K562 (cell line): ENCODE results near the gene CSNK2A1. TPM values are rescaled to one million over a fixed set of nuclear protein-coding genes. Genes with fewer than 3 reads are reported as not detected.

ENCODE experiments used
- ADNP ChIP-seq: fragments of 200-800 bp; sonication (Bioruptor generic); IDR thresholded peaks from 2 replicates; pipeline ENCODE4 v1.6.1; 2016; ENCODE audit warnings: missing genetic modification characterization, missing compliant biosample characterization
- ASH1L ChIP-seq: fragments of 450-650 bp; IDR thresholded peaks from 2 replicates; pipeline ENCODE4 v1.6.1; 2018; ENCODE audit warnings: borderline replicate concordance, mild to moderate bottlenecking, low read depth; ENCODE audit not compliant: partially characterized antibody
- BRD9 ChIP-seq: fragments of 450-650 bp; IDR thresholded peaks from 2 replicates; pipeline ENCODE4 v1.6.1; 2018; ENCODE audit warnings: low read depth; ENCODE audit not compliant: partially characterized antibody
- C11orf30 ChIP-seq: fragments of 450-650 bp; IDR thresholded peaks from 2 replicates; pipeline ENCODE4 v1.6.1; 2016; ENCODE audit warnings: low read depth, mild to moderate bottlenecking
- CHD7 ChIP-seq: fragments of 200-600 bp; sonication (generic); IDR thresholded peaks from one replicate; pipeline ENCODE4 v1.6.1; 2012; ENCODE audit warnings: mild to moderate bottlenecking, low read depth, low read length, inconsistent platforms
- LEF1 ChIP-seq: fragments of 450-650 bp; IDR thresholded peaks from 2 replicates; pipeline ENCODE4 v1.6.1; 2016; ENCODE audit warnings: mild to moderate bottlenecking
- MAFF ChIP-seq: IDR thresholded peaks from 2 replicates; pipeline ENCODE4 v1.6.1; 2012; ENCODE audit warnings: low read length, improper control_type of control experiment
- MAFG ChIP-seq: fragments of 450-650 bp; conservative IDR thresholded peaks from 2 replicates; pipeline ENCODE4 v1.6.1; 2016; ENCODE audit warnings: missing genetic modification characterization, missing compliant biosample characterization
- OTX1 ChIP-seq: fragments of 450-650 bp; formaldehyde crosslinking; IDR thresholded peaks from 2 replicates; pipeline ENCODE4 v1.4.0; 2022; ENCODE audit warnings: mild to moderate bottlenecking
- RB1 ChIP-seq: fragments of 450-650 bp; IDR thresholded peaks from 2 replicates; pipeline ENCODE4 v1.6.1; 2017; ENCODE audit warnings: low read depth, mild to moderate bottlenecking
- ZBTB17 ChIP-seq: fragments of 450-650 bp; formaldehyde crosslinking; IDR thresholded peaks from 2 replicates; pipeline ENCODE4 v1.4.0; 2020; ENCODE audit warnings: mild to moderate bottlenecking
- ZNF57 ChIP-seq: fragments of 450-650 bp; formaldehyde crosslinking; IDR thresholded peaks from 2 replicates; pipeline ENCODE4 v1.4.0; 2020; ENCODE audit warnings: mild to moderate bottlenecking, moderate library complexity
- polyA plus RNA-seq, 8 experiments: library from polyadenylated mRNA; depleted of rRNA in 4 of 8; stranded (reverse) in 5 of 8; unstranded in 3 of 8; fragments of >200 nt; fragmentation: Nextera tagmentation in 2 of 8; fragmentation: Illumina TruSeq in 1 of 8; extraction: Ambion mirVana in 2 of 8; extraction: Trizol in 1 of 8; gene quantifications; 2 replicates each; pipeline versions ENCODE4 v1.2.1 to v1.2.3, GENCODE V29; 2011 to 2014; ENCODE audit warnings: inconsistent platforms in 1 of 8, missing spikeins in 1 of 8
- total RNA-seq, 7 experiments: library from RNA; depleted of rRNA in 6 of 7; stranded (reverse); fragments of >200 nt in 6 of 7; fragmentation: Illumina TruSeq in 2 of 7; extraction: Trizol in 2 of 7; gene quantifications; 2 replicates each; pipeline versions ENCODE4 v1.2.1 to v1.2.3, GENCODE V29; 2011 to 2021; ENCODE audit warnings: low replicate concordance in 1 of 7
- TF ChIP-seq, protein P1 (sequence below): fragments of 450-650 bp; formaldehyde crosslinking; IDR thresholded peaks from 2 replicates; pipeline ENCODE4 v1.4.0; 2022; ENCODE audit warnings: mild to moderate bottlenecking, moderate library complexity
- TF ChIP-seq, protein P2 (sequence below): fragments of 250-450 bp; sonication (Bioruptor Pico); IDR thresholded peaks from 2 replicates; pipeline ENCODE4 v1.4.0; 2020; ENCODE audit warnings: mild to moderate bottlenecking

CSNK2A1 gene
- total and polyA plus RNA-seq, 9 of the 15 experiments (the other 6 are each of a cell fraction or from before 2014, with no cell fraction given), result 71.0 to 251 (median 103) TPM

DNA sequence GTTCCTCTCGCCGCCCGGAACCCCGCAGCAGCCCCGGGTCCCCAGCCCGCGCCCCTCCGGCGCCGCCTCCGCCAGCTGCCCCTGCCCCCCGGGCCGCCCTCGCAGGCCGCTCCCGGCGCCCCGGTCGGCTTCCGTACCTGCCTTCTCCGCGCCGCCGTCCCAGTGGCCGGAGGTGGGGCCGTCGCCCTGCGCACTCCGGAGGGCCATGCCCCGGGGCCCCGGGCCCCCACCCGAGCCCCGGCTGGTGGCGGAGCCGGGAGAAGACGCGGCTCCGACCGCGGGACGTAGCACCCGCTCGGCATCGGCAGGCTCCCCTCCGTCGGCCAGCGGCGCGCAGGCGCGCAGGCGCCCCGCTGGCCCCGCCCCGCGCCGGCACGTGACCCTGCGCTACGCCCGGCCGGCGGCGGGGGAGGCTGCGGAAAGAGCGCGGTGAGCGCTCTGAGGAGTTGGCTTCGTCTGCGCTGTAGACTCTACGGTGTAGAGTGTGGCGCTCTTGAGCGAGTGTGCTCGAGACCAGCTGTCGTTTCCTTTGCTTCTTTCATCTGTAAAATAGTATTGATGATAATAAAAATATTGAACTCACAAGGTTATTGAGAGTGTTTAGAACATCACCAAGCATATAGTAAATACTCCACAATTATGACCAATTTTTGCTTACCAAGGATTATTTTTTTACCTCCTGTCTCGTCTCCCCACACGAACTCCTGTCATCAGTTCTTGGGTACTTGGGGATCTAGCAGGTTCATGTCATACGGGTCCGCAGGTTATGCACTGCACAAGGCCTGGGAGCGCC lies 81.2 kb downstream of the CSNK2A1 start, which contains the start of gene TBC1D20 (continued):
- TF ChIP-seq OTX1 (no peak), ZBTB17 (CRISPR knock-in tag) (no peak), C11orf30 (peak; percentile 83), RB1 (peak; percentile 74), ZNF57 (CRISPR knock-in tag) (no peak), LEF1 (no peak), BRD9 (no peak), MAFF (peak; percentile 50; the same call in 1 of the 2 replicates), CHD7 (no peak), ADNP (tag) (no peak), ASH1L (no peak), MAFG (tag) (peak; percentile 54)
- TF ChIP-seq, protein P1, sequence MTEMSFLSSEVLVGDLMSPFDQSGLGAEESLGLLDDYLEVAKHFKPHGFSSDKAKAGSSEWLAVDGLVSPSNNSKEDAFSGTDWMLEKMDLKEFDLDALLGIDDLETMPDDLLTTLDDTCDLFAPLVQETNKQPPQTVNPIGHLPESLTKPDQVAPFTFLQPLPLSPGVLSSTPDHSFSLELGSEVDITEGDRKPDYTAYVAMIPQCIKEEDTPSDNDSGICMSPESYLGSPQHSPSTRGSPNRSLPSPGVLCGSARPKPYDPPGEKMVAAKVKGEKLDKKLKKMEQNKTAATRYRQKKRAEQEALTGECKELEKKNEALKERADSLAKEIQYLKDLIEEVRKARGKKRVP, result no peak
- TF ChIP-seq, protein P2, sequence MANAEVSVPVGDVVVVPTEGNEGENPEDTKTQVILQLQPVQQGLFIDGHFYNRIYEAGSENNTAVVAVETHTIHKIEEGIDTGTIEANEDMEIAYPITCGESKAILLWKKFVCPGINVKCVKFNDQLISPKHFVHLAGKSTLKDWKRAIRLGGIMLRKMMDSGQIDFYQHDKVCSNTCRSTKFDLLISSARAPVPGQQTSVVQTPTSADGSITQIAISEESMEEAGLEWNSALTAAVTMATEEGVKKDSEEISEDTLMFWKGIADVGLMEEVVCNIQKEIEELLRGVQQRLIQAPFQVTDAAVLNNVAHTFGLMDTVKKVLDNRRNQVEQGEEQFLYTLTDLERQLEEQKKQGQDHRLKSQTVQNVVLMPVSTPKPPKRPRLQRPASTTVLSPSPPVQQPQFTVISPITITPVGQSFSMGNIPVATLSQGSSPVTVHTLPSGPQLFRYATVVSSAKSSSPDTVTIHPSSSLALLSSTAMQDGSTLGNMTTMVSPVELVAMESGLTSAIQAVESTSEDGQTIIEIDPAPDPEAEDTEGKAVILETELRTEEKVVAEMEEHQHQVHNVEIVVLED (CRISPR knock-in tag), result peak; percentile 89
